ENCODE measurements around the gene UBE3B. TPM values are rescaled to one million over a fixed set of nuclear protein-coding genes. Genes with fewer than 3 reads are reported as not detected.

Gene UBE3B
- total RNA-seq, 1 donor from 2014 or later: 32.2 TPM

DNA sequence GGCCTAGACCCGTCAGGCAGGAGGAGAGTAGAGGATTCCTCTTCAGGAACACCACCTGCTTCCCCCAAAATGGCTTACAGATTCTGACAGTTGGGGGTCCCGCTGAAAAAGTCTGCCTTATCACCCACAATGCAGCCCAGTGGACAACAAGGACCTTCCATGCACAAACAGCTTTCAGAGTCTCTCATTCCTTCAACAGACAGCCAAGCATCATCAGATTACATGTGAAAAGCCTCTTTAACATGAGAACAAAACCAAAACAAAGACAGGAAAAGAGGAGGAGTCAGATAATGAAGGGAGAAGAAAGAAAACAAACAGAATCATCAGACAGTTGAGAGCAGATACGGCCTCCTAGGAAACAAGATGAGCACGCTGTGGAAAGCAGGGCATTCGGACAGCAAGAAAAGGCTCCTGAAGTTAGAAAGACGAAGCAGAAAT, 18.6 kb upstream of the UBE3B start:
- peaks cover 0 to 54% of the 10 kb centered on the region in 2 donors for H3K36me3 ChIP-seq
- TF ChIP-seq, protein P1, sequence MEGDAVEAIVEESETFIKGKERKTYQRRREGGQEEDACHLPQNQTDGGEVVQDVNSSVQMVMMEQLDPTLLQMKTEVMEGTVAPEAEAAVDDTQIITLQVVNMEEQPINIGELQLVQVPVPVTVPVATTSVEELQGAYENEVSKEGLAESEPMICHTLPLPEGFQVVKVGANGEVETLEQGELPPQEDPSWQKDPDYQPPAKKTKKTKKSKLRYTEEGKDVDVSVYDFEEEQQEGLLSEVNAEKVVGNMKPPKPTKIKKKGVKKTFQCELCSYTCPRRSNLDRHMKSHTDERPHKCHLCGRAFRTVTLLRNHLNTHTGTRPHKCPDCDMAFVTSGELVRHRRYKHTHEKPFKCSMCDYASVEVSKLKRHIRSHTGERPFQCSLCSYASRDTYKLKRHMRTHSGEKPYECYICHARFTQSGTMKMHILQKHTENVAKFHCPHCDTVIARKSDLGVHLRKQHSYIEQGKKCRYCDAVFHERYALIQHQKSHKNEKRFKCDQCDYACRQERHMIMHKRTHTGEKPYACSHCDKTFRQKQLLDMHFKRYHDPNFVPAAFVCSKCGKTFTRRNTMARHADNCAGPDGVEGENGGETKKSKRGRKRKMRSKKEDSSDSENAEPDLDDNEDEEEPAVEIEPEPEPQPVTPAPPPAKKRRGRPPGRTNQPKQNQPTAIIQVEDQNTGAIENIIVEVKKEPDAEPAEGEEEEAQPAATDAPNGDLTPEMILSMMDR (IDR thresholded peaks at IDR 0.05): no peak
- TF ChIP-seq POLR2AphosphoS5 (IDR thresholded peaks at IDR 0.05; ENCODE audit: insufficient read depth in 1 of 2, low read depth in 1 of 2) (no peak), POLR2A (IDR thresholded peaks at IDR 0.05) (no peak)
- peak overlapping the region; percentile 94 for H3K27ac ChIP-seq
- intact Hi-C loops (cut with DNase I): no loop called here
- H3K4me3 ChIP-seq: no peak overlapping the region
- no peak for DNase-seq (ENCODE audit: extremely low spot score in 2 of 2)
- no peaks in the 10 kb centered on the region for H3K9me3 ChIP-seq
- H3K27me3 ChIP-seq: no peaks in the 10 kb centered on the region
- H3K4me1 ChIP-seq: peaks cover 72% of the 10 kb centered on the region

DNA sequence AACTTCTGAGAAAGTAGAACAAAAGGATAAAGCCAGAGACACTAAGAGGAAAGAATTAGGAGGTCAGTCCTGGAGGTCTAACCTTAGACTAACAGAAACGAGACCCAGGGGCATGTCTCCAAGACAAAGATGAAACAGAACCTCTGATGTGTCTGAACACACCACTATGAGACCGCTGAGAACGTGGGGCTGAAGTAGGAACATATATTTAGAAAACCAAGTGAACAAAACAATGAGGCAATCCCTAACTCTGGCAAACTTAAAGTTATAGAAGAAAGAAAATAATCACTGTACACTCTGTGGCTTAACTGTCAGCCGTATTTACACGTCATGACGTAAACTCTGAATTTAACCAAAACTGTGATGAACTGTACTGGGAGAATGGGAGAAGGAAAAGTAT, 18.2 kb upstream of the UBE3B start:
- H3K27ac ChIP-seq: peak overlapping the region; percentile 94
- H3K36me3 ChIP-seq: peaks cover 0 to 50% of the 10 kb centered on the region in 2 donors

DNA sequence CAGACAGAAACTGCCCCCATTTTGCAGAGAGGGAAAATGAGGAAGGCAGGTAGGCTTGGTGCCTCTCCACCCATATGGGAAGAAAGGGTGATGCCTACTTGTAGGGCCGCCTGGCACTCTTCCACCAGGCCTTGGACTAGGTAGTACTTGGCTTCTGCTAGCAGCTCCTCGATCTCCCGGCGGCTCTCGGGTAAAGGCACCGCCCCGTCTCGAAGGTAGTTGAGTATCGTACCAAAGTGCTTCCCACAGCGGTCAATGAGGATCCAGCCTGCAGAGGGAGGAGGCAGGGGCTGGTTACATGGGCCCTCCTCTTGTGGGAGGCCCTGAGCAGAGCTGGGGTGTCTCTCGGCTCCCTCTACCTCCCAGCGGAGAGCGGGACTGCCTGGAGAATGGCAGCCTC, 16.9 kb upstream of the UBE3B start:
- no peaks in the 10 kb centered on the region for H3K9me3 ChIP-seq
- intact Hi-C loops (cut with DNase I): no loop called here
- H3K36me3 ChIP-seq: peaks cover 0 to 40% of the 10 kb centered on the region in 2 donors
- H3K27me3 ChIP-seq: no peaks in the 10 kb centered on the region
- TF ChIP-seq, protein P1 (IDR thresholded peaks at IDR 0.05): no peak
- TF ChIP-seq POLR2AphosphoS5 (IDR thresholded peaks at IDR 0.05; ENCODE audit: insufficient read depth in 1 of 2, low read depth in 1 of 2) (no peak), POLR2A (IDR thresholded peaks at IDR 0.05) (no peak)
- peak overlapping the region; percentile 94 for H3K27ac ChIP-seq
- no peak overlapping the region for H3K4me3 ChIP-seq
- peaks cover 89% of the 10 kb centered on the region for H3K4me1 ChIP-seq
- DNase-seq (ENCODE audit: extremely low spot score in 2 of 2): no peak

More for the DNA sequence above, 18.2 kb upstream of the UBE3B start:
- no peaks in the 10 kb centered on the region for H3K27me3 ChIP-seq
- H3K4me3 ChIP-seq: no peak overlapping the region
- intact Hi-C loops (cut with DNase I): no loop called here
- no peak for DNase-seq (ENCODE audit: extremely low spot score in 2 of 2)
- peaks cover 76% of the 10 kb centered on the region for H3K4me1 ChIP-seq
- no peaks in the 10 kb centered on the region for H3K9me3 ChIP-seq
- no peak for TF ChIP-seq POLR2AphosphoS5 (IDR thresholded peaks at IDR 0.05; ENCODE audit: insufficient read depth in 1 of 2, low read depth in 1 of 2)
- TF ChIP-seq POLR2A (IDR thresholded peaks at IDR 0.05): no peak
- TF ChIP-seq, protein P1 (IDR thresholded peaks at IDR 0.05): no peak

DNA sequence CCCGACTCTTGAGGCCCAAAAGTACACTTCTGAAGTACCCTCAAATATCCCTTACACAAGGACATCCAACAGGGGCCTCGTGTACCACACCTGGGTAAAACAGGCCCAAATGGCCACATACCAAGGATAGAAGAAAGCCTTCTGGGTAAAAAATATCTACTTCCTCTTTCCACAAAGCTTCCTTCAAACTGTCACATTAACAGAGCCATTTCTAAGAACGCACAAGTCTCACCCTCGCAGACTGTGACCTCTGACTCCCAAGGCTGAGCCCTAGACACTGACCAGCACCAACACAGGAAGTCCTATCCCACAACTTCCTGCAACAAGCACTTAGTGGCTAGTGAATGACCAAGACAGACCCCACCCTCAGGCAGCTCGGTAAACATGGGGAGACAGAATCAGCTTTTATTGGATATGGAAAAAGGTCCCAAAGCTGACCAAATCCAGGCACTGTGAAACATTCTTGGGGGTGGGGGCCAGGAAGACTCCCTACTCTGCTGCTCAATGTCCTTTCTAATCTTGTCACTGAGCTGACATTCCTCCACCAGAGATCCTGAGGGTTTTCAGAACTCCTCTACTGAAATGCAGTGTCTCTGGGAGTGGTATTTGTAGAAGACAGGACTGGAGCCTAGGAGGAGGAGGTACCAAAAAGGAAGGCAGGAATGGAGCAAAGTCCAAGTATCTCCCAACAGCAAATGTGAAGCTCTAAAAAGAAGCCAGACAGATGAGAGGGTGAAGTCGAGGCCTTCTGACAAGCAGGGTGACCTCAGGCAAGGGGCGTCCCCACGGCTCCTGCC, 16.2 kb upstream of the UBE3B start:
- H3K36me3 ChIP-seq: peaks cover 0 to 39% of the 10 kb centered on the region in 2 donors
- intact Hi-C loops (cut with DNase I): no loop called here
- peaks cover 96% of the 10 kb centered on the region for H3K4me1 ChIP-seq
- H3K4me3 ChIP-seq: no peak overlapping the region
- no peaks in the 10 kb centered on the region for H3K9me3 ChIP-seq
- no peaks in the 10 kb centered on the region for H3K27me3 ChIP-seq
- no peak for DNase-seq (ENCODE audit: extremely low spot score in 2 of 2)
- TF ChIP-seq, protein P1 (IDR thresholded peaks at IDR 0.05): no peak
- TF ChIP-seq POLR2AphosphoS5 (IDR thresholded peaks at IDR 0.05; ENCODE audit: insufficient read depth in 1 of 2, low read depth in 1 of 2) (no peak), POLR2A (IDR thresholded peaks at IDR 0.05) (no peak)
- H3K27ac ChIP-seq: peak overlapping the region; percentile 94
